Liver (tissue), 9 donors: Measurements from ENCODE around the gene GLT6D1. TPM values are rescaled to one million over a fixed set of nuclear protein-coding genes. Genes with fewer than 3 reads are reported as not detected.

Source experiments
- DNase-seq: peaks from one replicate; pipeline ENCODE4 v3.0.0-alpha.2; 2017; ENCODE audit warnings: low spot score
- H3K27ac ChIP-seq, 2 donors: one replicate each; pipeline ENCODE4 v1.7.0; 2013; ENCODE audit warnings: inconsistent platforms in 2 of 2, low read length in 2 of 2, control low read depth in 1 of 2, low read depth in 1 of 2, mild to moderate bottlenecking in 1 of 2
- H3K27me3 ChIP-seq, 4 donors: one replicate each; pipeline versions ENCODE4 v1.6.1 to v1.7.0; 2013; ENCODE audit warnings: low read length in 3 of 4, inconsistent platforms in 1 of 4, mild to moderate bottlenecking in 1 of 4, moderate library complexity in 1 of 4; ENCODE audit not compliant: control insufficient read depth in 4 of 4, insufficient read depth in 4 of 4
- H3K36me3 ChIP-seq, 4 donors: one replicate each; pipeline versions ENCODE4 v1.6.1 to v1.7.0; 2013; ENCODE audit warnings: low read length in 3 of 4, mild to moderate bottlenecking in 3 of 4, low read depth in 1 of 4, moderate library complexity in 1 of 4; ENCODE audit not compliant: control insufficient read depth in 4 of 4, insufficient read depth in 3 of 4
- H3K4me1 ChIP-seq, 4 donors: one replicate each; pipeline versions ENCODE4 v1.6.1 to v1.7.0; 2013; ENCODE audit warnings: low read length in 3 of 4, mild to moderate bottlenecking in 3 of 4, moderate library complexity in 1 of 4; ENCODE audit not compliant: control insufficient read depth in 4 of 4, insufficient read depth in 4 of 4
- H3K4me3 ChIP-seq, 3 donors: one replicate each; pipeline versions ENCODE4 v1.6.1 to v1.7.0; 2013; ENCODE audit warnings: low read length in 3 of 3, control low read depth in 1 of 3, low read depth in 1 of 3, mild to moderate bottlenecking in 1 of 3
- H3K9ac ChIP-seq, 2 donors: one replicate each; pipeline ENCODE4 v1.7.0; 2013; ENCODE audit warnings: low read length in 2 of 2, mild to moderate bottlenecking in 2 of 2, moderate library complexity in 2 of 2, control low read depth in 1 of 2, low read depth in 1 of 2
- H3K9me3 ChIP-seq, 4 donors: one replicate each; pipeline versions ENCODE4 v1.6.1 to v1.7.0; 2013; ENCODE audit warnings: low read length in 3 of 4; ENCODE audit not compliant: control insufficient read depth in 4 of 4
- ATF3 ChIP-seq: IDR thresholded peaks from 2 replicates; pipeline ENCODE4 v1.6.1; 2016; ENCODE audit warnings: antibody characterized with exemption
- CTCF ChIP-seq: fragments of 150-350 bp; IDR thresholded peaks from 2 replicates; pipeline ENCODE4 v1.5.1; 2017; ENCODE audit warnings: improper control_type of control experiment, low read depth, low read length; ENCODE audit not compliant: missing input control
- EGR1 ChIP-seq, 2 donors: IDR thresholded peaks; 2 replicates each; pipeline ENCODE4 v1.6.1; 2016 to 2018; ENCODE audit warnings: antibody characterized with exemption in 2 of 2, low read depth in 2 of 2
- FOXA2 ChIP-seq: IDR thresholded peaks from 2 replicates; pipeline ENCODE4 v1.6.1; 2016; ENCODE audit warnings: antibody characterized with exemption
- GABPA ChIP-seq, 2 donors: IDR thresholded peaks in 1 of 2; conservative IDR thresholded peaks in 1 of 2; 2 replicates each; pipeline ENCODE4 v1.6.1; 2016; ENCODE audit warnings: antibody characterized with exemption in 2 of 2, mild to moderate bottlenecking in 1 of 2, moderate library complexity in 1 of 2
- HNF4A ChIP-seq, 2 donors: conservative IDR thresholded peaks; 2 replicates each; pipeline ENCODE4 v1.6.1; 2016; ENCODE audit warnings: antibody characterized with exemption in 2 of 2, mild to moderate bottlenecking in 2 of 2
- HNF4G ChIP-seq: IDR thresholded peaks from 2 replicates; pipeline ENCODE4 v1.6.1; 2016; ENCODE audit warnings: antibody characterized with exemption
- REST ChIP-seq: IDR thresholded peaks from 2 replicates; pipeline ENCODE4 v1.6.1; 2016; ENCODE audit warnings: antibody characterized with exemption, mild to moderate bottlenecking
- RXRA ChIP-seq, 2 donors: IDR thresholded peaks; 2 replicates each; pipeline ENCODE4 v1.6.1; 2017 to 2018; ENCODE audit warnings: antibody characterized with exemption in 2 of 2, mild to moderate bottlenecking in 1 of 2
- TAF1 ChIP-seq: conservative IDR thresholded peaks from 2 replicates; pipeline ENCODE4 v1.6.1; 2016; ENCODE audit warnings: antibody characterized with exemption, mild to moderate bottlenecking
- ZBTB33 ChIP-seq: IDR thresholded peaks from 2 replicates; pipeline ENCODE4 v1.6.1; 2016; ENCODE audit warnings: antibody characterized with exemption
- WGBS: extraction: QIAGEN DNeasy Blood & Tissue Kit; methylation state at CpG from one replicate; pipeline ENCODE4 v1.1.7; 2013; 5-methylcytosine and 5-hydroxymethylcytosine counted together
- polyA plus RNA-seq, 2 donors: library from polyadenylated mRNA; stranded (reverse) in 1 of 2; unstranded in 1 of 2; fragments of 200-250 nt in 1 of 2; fragments of >200 nt in 1 of 2; fragmentation: Nextera tagmentation in 1 of 2; extraction: Ambion mirVana in 1 of 2; gene quantifications; one replicate each; pipeline versions ENCODE4 v1.2.1 to v1.2.3, GENCODE V29; 2013 to 2015
- total RNA-seq, 2 donors: library from RNA; depleted of rRNA; stranded (reverse); fragments of >200 nt; gene quantifications; one replicate each; pipeline ENCODE4 v1.2.3, GENCODE V29; 2014
- donor health status: healthy.
- donor health status: healthy.
- donor health status: healthy.
- donor health status: healthy.
- donor health status: healthy.

The GLT6D1 gene
- total and polyA plus RNA-seq, 4 donors = not detected

GRCh38 chr9:135613946-135614805 is 25.2 kb downstream of the GLT6D1 start:
- H3K36me3 ChIP-seq = no peaks in the 10 kb centered on the region
- H3K27ac ChIP-seq = no peak overlapping the region
- no peak overlapping the region for H3K4me3 ChIP-seq
- TF ChIP-seq FOXA2 (no peak), EGR1 (IDR thresholded peaks at IDR 0.05; ENCODE audit: low read depth in 2 of 2) (no peak), HNF4A (conservative IDR thresholded peaks at IDR 0.05) (no peak)
- 71% methylated on average over 34 of the region's 34 CpGs for WGBS
- no peak for DNase-seq
- no peaks in the 10 kb centered on the region for H3K9me3 ChIP-seq
- no peaks in the 10 kb centered on the region for H3K4me1 ChIP-seq
- peaks cover 0 to 3% (median 0%) of the 10 kb centered on the region in 4 donors for H3K27me3 ChIP-seq
- no peak overlapping the region for H3K9ac ChIP-seq

GRCh38 chr9:135612981-135613910 is 26.1 kb downstream of the GLT6D1 start:
- 70% methylated on average over 24 of the region's 24 CpGs for WGBS
- TF ChIP-seq TAF1 (no peak), HNF4G (no peak), ZBTB33 (no peak), RXRA (IDR thresholded peaks at IDR 0.05) (no peak), ATF3 (no peak), CTCF (no peak), REST (no peak), GABPA (IDR thresholded peaks at IDR 0.05 in 1 of 2, conservative IDR thresholded peaks at IDR 0.05 in 1 of 2) (no peak)
- Histone ChIP-seq H3K27ac (no peak overlapping the region), H3K9me3 (no peaks in the 10 kb centered on the region), H3K4me3 (no peak overlapping the region), H3K27me3 (peaks cover 0 to 3% (median 0%) of the 10 kb centered on the region in 4 donors), H3K4me1 (no peaks in the 10 kb centered on the region), H3K36me3 (no peaks in the 10 kb centered on the region), H3K9ac (no peak overlapping the region)
- no peak for DNase-seq
